Colonic mucosa (tissue), 4 donors: Measurements from ENCODE around the gene EDDM3A. TPM values are rescaled to one million over a fixed set of nuclear protein-coding genes. Genes with fewer than 3 reads are reported as not detected.

Source experiments
- DNase-seq: peaks from one replicate; pipeline ENCODE4 v3.0.0-alpha.2; 2020
- H3K27ac ChIP-seq: fragments of 200-600 bp; one replicate; pipeline ENCODE4 v1.8.0; 2021
- H3K27me3 ChIP-seq: fragments of 200-600 bp; one replicate; pipeline ENCODE4 v1.8.0; 2021
- H3K36me3 ChIP-seq: fragments of 200-600 bp; one replicate; pipeline ENCODE4 v1.8.0; 2021
- H3K4me1 ChIP-seq: fragments of 200-600 bp; one replicate; pipeline ENCODE4 v1.8.0; 2021; ENCODE audit warnings: mild to moderate bottlenecking
- H3K4me3 ChIP-seq: fragments of 200-600 bp; one replicate; pipeline ENCODE4 v1.8.0; 2021
- H3K9ac ChIP-seq, 2 donors: one replicate each; pipeline ENCODE4 v1.7.0; 2013; ENCODE audit warnings: control low read depth in 2 of 2, low read depth in 2 of 2, low read length in 2 of 2
- H3K9me3 ChIP-seq: fragments of 200-600 bp; one replicate; pipeline ENCODE4 v1.8.0; 2021
- CTCF ChIP-seq: fragments of 200-600 bp; IDR thresholded peaks from one replicate; pipeline ENCODE4 v1.8.0; 2022; ENCODE audit warnings: antibody characterized with exemption, mild to moderate bottlenecking
- intact Hi-C: fragments of 100-400 bp; cut with DNase I; formaldehyde crosslinking; loops from one replicate; pipeline ENCODE4 v1.14.1; 2022
- total RNA-seq, 2 donors: library from RNA; stranded (reverse); fragmentation: NEBNext Ultra II Directional in 1 of 2; extraction: Animal tissue kit (Norgen Biotek cat#: 25700) in 1 of 2; gene quantifications; one replicate each; pipeline ENCODE4 v1.2.1, GENCODE V29; 2021
- donor health status: healthy.
- donor health status: DM: no; HTN: no; CAD: no.
- donor health status: DM: no; HTN: no; CAD: no.

Gene EDDM3A
- total RNA-seq, 2 donors from 2014 or later = not detected

DNA sequence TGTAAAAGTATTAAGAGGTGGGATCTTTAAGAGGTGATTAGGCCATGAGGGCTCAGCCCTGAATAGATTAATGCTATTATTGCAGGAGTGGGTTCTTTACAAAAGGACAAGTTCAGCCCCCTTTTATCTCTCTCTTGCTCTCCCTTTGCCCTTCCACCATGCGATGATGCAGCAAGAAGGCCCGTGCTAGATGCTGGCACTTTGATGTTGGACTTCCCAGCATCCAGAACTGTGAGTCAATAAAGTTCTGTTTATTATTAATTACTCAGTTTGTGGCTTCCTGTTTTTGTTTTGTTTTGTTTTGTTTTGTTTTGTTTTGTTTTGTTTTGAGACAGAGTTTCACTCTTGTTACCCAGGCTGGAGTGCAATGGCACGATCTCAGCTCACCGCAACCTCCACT lies 46.9 kb downstream of the EDDM3A start:
- Histone ChIP-seq H3K9me3 (no peaks in the 10 kb centered on the region), H3K4me1 (peaks cover 7% of the 10 kb centered on the region), H3K27ac (no peak overlapping the region), H3K27me3 (no peaks in the 10 kb centered on the region), H3K9ac (no peak overlapping the region), H3K4me3 (no peak overlapping the region), H3K36me3 (no peaks in the 10 kb centered on the region)
- DNase-seq = no peak
- TF ChIP-seq CTCF = no peak
- intact Hi-C loops = no loop called here

DNA sequence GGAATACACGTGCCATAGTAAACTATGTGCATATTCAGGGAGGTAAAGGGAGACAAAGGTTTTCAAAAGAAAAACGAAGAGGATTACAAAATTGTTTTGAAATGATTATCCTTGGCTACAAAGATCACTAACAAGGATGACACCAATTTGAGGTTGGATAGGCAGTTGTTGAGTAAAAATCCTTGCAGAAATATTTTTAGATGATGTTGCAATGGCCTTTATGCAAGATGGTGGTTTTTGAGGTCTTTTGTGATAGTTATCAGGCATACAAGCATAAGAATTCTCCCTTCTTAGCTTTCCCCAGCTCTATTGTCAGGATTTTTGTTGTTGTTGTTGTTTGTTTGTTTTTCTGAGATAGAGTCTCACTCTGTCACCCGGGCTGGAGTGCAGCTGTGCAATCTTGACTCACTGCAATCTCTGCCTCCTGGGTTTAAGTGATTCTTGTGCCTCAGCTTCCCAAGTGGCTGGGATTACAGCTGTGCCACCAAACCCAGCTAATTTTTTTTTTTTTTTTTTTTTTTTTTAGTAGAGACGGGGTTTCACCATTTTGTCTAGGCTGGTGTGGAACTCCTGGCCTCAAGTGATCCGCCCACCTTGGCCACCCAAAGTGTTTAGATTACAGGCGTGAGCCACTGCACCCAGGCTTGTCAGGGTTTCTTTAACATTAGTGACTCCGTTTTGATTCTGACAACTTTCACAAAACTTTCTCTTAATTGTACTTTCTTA lies 49.1 kb downstream of the EDDM3A start:
- Histone ChIP-seq H3K9ac (no peak overlapping the region), H3K36me3 (no peaks in the 10 kb centered on the region), H3K4me1 (peaks cover under 1% of the 10 kb centered on the region), H3K4me3 (no peak overlapping the region), H3K27me3 (no peaks in the 10 kb centered on the region), H3K9me3 (no peaks in the 10 kb centered on the region), H3K27ac (no peak overlapping the region)
- intact Hi-C loops = no loop called here
- no peak for TF ChIP-seq CTCF
- DNase-seq = no peak

- Histone ChIP-seq H3K4me3 (no peak overlapping the region), H3K27me3 (no peaks in the 10 kb centered on the region), H3K9ac (no peak overlapping the region), H3K9me3 (no peaks in the 10 kb centered on the region), H3K36me3 (no peaks in the 10 kb centered on the region), H3K4me1 (no peaks in the 10 kb centered on the region), H3K27ac (no peak overlapping the region)
- no peak for DNase-seq
- intact Hi-C loops = no loop called here
- TF ChIP-seq CTCF = no peak
These were observed 51.5 kb downstream of the EDDM3A start for GRCh38 chr14:20797164-20797563.

Other genes starting within 250 kb of the EDDM3A start
- gene RNASE10, start 240.3 kb upstream of the EDDM3A start, total RNA-seq = under 1 TPM; 0.35 to 0.57 TPM
- gene RNASE9, start 184.8 kb upstream of the EDDM3A start, total RNA-seq = not detected
- not detected for gene RNASE11, start 157.9 kb upstream of the EDDM3A start, total RNA-seq
- gene RNASE12, start 154.5 kb upstream of the EDDM3A start, total RNA-seq = not detected
- not detected for gene OR6S1, start 104.2 kb upstream of the EDDM3A start, total RNA-seq
- gene RNASE4, start 61.3 kb upstream of the EDDM3A start, total RNA-seq = 10 to 100 TPM; 41.5 to 94.7 TPM
- 10 to 100 TPM; 50.0 to 73.6 TPM for gene ANG, start 57.1 kb upstream of the EDDM3A start, total RNA-seq
- gene EDDM3B, start 22.5 kb downstream of the EDDM3A start, total RNA-seq = not detected
- gene RNASE6, start 35.4 kb downstream of the EDDM3A start, total RNA-seq = 1 to 10 TPM; 3.4 to 6.8 TPM
- 100 to 1,000 TPM; 189 to 244 TPM for gene RNASE1, start 57.0 kb downstream of the EDDM3A start, total RNA-seq
- not detected for gene RNASE3, start 145.5 kb downstream of the EDDM3A start, total RNA-seq
- 1 to 10 TPM in 1 of 2 donors, not detected in 1; 1.1 TPM for gene RNASE2, start 209.6 kb downstream of the EDDM3A start, total RNA-seq
- gene METTL17, start 244.1 kb downstream of the EDDM3A start, total RNA-seq = 10 to 100 TPM; 59.6 to 79.3 TPM